GM18505 (cell line): ENCODE measurements around the gene HSP90AB1.

Source experiments
- ATAC-seq: cut with Tn5 transposase; IDR thresholded peaks from one replicate; pipeline ENCODE4 v1.9.1; 2021; ENCODE audit not compliant: unreplicated experiment
- POLR2A ChIP-seq: IDR thresholded peaks from 4 replicates; pipeline ENCODE4 v1.6.1; 2011; ENCODE audit warnings: borderline replicate concordance; ENCODE audit not compliant: insufficient read depth, insufficient read length; ENCODE audit errors: extremely low read depth

The HSP90AB1 gene

GRCh38 chr6:44268095-44268628 is 21.3 kb downstream of the HSP90AB1 start:
- no peak for TF ChIP-seq POLR2A
- no peak for ATAC-seq

DNA sequence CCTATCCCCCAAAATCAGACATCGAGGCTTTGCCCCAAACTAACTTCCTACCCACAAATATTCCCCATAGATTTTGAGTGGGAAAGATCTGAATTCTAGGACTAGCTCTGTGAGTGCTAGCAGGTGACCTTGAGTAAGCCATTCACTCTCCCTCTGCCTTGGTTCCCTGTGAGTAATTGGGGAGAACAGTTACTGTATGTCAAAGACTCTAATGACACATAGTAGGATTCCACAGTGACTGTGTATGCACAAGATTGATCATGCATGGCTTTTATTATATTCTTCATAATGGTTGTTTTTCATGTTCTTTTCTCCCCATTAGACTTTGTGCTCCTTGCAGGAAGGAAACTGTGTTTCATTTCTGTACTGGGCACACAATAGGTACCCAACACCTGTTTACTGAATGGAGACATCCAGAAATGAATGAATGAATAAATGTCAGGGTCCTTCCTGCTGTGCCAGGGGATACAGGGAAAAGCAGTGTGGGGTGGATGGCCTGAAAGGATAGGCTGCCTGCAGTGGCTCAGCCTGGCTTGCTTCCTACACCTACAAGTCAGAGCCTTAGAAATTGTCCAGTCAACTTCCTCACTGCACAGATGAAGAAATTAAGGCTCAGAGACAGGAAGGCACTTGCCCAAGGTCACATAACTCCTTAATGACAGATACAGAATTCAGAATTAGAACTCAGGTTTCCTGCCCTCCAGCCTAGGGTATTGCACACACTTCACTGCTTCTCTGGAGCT is 22.4 kb downstream of the HSP90AB1 start:
- no peak for ATAC-seq
- TF ChIP-seq POLR2A, result no peak

- no peak for TF ChIP-seq POLR2A
- no peak for ATAC-seq
These were observed 23.1 kb downstream of the HSP90AB1 start, which contains the start of gene TMEM151B for GRCh38 chr6:44269921-44270525. Gene TMEM151B, plus strand, starts transcription at chr6:44270450. Its CDS starts 293 bp downstream, at chr6:44270743.

DNA sequence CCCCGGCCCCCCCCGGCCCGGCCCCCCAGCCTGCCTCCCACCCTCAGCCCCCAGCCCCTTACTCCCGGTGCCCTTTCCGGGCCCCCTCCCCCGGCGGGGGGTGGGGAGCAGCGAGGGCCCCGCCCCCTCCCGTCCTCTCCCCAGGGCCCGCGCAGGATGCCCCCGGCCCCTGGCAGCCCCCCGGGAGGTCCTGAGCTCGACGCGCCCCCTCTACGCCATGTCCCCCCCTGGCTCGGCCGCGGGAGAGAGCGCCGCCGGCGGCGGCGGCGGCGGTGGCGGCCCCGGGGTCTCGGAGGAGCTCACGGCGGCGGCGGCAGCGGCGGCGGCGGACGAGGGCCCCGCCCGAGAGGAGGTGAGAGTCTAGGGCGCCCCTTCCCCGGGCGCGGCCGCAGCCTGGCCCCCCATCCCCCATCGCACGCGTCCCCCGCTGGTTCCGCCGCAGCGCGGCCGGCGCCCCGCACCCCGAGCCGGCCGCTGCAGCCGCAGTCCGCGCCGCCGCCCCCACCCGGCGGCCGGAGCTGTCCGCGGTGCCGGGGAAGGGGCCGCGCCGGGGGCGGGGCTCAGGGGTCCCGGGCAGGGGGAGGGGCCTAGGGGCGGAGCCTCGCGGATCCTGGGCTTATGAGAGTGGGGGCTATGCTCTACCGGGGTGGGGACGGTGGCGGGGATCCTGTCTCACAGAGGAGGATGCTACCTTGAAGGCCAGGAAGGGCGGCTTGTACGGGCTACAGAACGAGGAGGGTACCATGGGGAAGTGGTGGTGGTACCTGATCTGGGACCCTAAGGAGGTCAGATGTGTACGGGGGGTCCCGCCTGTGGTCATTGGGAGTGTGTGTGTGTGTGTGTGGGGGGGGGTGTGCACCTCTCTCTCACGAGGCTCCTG is 23.9 kb downstream of the HSP90AB1 start:
- ATAC-seq, result no peak
- TF ChIP-seq POLR2A, result no peak

DNA sequence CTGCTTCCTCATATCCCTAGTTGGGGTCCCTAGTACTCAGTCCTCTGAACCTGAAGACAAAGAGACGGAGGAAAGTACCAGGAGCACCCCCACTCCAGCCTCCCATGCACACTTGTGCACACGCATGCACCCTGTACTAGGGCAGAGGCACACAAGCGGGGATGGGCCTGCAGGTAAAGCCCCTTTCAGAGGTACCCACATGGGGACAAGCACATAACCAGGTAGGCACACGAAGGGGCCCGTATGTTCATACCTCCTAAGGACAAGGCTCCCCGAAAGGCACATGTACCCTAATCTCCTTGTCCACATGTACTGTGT is 24.5 kb downstream of the HSP90AB1 start:
- TF ChIP-seq POLR2A, result no peak
- ATAC-seq, result no peak

GRCh38 chr6:44271914-44272313 is 25.0 kb downstream of the HSP90AB1 start:
- ATAC-seq, result no peak
- no peak for TF ChIP-seq POLR2A

DNA sequence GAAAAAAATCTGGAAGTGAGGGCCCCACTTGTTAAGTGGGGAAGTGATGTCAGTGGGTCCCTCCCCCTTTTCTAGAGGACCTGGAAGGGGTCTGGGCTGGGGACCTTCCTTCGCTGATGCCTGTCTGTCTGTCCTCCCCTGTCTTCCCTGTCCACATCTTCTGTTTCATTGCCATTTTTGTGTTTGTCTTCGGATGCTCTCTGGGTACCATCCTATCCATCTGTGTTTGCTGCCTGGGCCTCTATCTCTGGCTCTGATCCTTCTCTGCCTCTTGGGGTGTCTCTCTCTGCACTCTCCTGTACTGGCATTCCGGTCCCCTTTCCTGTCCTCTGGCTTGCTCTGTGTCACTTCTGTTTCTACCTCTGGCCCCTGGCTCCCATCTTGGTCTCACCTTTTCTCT is 25.6 kb downstream of the HSP90AB1 start:
- TF ChIP-seq POLR2A, result no peak
- no peak for ATAC-seq

- ATAC-seq, result no peak
- no peak for TF ChIP-seq POLR2A
These were observed 26.2 kb downstream of the HSP90AB1 start for GRCh38 chr6:44272999-44273566.

- no peak for TF ChIP-seq POLR2A
- no peak for ATAC-seq
These were observed 26.7 kb downstream of the HSP90AB1 start for GRCh38 chr6:44273617-44274016.

GRCh38 chr6:44275271-44275748 is 28.4 kb downstream of the HSP90AB1 start:
- no peak for ATAC-seq
- no peak for TF ChIP-seq POLR2A

DNA sequence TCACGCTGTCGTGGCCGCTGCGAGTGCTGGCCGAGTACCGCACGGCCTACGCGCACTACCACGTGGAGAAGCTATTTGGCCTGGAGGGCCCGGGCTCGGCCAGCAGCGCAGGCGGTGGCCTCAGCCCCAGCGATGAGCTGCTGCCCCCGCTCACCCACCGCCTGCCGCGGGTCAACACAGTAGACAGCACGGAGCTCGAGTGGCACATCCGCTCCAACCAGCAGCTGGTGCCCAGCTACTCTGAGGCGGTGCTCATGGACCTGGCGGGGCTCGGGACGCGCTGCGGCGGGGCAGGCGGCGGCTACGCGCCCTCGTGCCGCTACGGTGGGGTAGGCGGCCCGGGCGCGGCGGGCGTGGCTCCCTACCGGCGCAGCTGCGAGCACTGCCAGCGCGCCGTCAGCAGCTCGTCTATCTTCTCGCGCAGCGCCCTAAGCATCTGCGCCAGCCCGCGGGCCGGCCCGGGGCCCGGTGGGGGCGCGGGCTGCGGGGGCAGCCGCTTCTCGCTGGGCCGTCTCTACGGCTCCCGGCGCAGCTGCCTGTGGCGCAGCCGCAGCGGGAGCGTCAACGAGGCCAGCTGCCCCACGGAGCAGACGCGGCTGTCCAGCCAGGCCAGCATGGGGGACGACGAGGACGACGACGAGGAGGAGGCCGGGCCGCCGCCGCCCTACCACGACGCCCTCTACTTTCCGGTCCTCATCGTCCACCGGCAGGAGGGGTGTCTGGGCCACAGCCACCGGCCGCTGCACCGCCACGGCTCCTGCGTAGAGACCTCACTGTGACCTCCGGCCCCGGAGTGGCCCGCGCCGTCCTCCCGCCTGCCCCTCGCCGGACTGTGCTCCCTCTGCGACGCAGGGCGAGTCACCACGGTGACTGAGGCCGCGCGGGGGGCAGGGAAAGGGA is 29.1 kb downstream of the HSP90AB1 start:
- TF ChIP-seq POLR2A, result no peak
- ATAC-seq, result no peak
